OCI-LY1 (cell line): ENCODE measurements around the gene C4BPB.

ENCODE experiments used
- H2AFZ ChIP-seq: fragments of 200-600 bp; sonication (generic), shearing (Covaris generic); 2 replicates; pipeline ENCODE4 v1.6.0; 2014; ENCODE audit warnings: antibody characterized with exemption, mild to moderate bottlenecking, low read length
- H3F3A ChIP-seq: fragments of 200-600 bp; sonication (generic), shearing (Covaris generic); 2 replicates; pipeline ENCODE4 v1.6.0; 2014; ENCODE audit warnings: mild to moderate bottlenecking, antibody characterized with exemption, low read length, moderate library complexity; ENCODE audit not compliant: insufficient read depth
- H3K27ac ChIP-seq: fragments of 200-600 bp; sonication (generic); 2 replicates; pipeline ENCODE4 v1.5.1; 2014; ENCODE audit warnings: low read length, mixed run types, mild to moderate bottlenecking, low read depth; ENCODE audit not compliant: poor library complexity, severe bottlenecking
- H3K27me3 ChIP-seq: fragments of 200-600 bp; sonication (generic); 2 replicates; pipeline ENCODE4 v1.6.0; 2014; ENCODE audit warnings: antibody characterized with exemption, mild to moderate bottlenecking, low read length, moderate library complexity; ENCODE audit not compliant: insufficient read depth
- H3K36me3 ChIP-seq: fragments of 200-600 bp; sonication (generic); 2 replicates; pipeline ENCODE4 v1.6.1; 2014; ENCODE audit warnings: mild to moderate bottlenecking, antibody characterized with exemption, low read length, moderate library complexity, mixed read lengths; ENCODE audit not compliant: insufficient read depth
- H3K4me1 ChIP-seq: fragments of 200-600 bp; sonication (generic); 2 replicates; pipeline ENCODE4 v1.5.1; 2014; ENCODE audit warnings: mild to moderate bottlenecking, low read length, moderate library complexity; ENCODE audit not compliant: insufficient read depth, severe bottlenecking
- H3K4me2 ChIP-seq: fragments of 200-600 bp; sonication (generic), shearing (Covaris generic); 2 replicates; pipeline ENCODE4 v1.6.1; 2014; ENCODE audit warnings: low read length
- H3K4me3 ChIP-seq: fragments of 200-600 bp; sonication (generic); 2 replicates; pipeline ENCODE4 v1.5.1; 2014; ENCODE audit warnings: low read length, low read depth, mild to moderate bottlenecking, mixed read lengths; ENCODE audit not compliant: poor library complexity, severe bottlenecking
- H3K79me2 ChIP-seq: fragments of 200-600 bp; shearing (Covaris generic); 2 replicates; pipeline ENCODE4 v1.6.1; 2016; ENCODE audit warnings: mixed run types, low read length, mixed read lengths; ENCODE audit not compliant: insufficient read depth
- H3K9ac ChIP-seq: fragments of 200-600 bp; sonication (generic), shearing (Covaris generic); 2 replicates; pipeline ENCODE4 v1.6.1; 2014; ENCODE audit warnings: mild to moderate bottlenecking, low read length, mixed read lengths
- H3K9me2 ChIP-seq: fragments of 200-600 bp; sonication (generic), shearing (Covaris generic); 2 replicates; pipeline ENCODE4 v1.6.1; 2014; ENCODE audit warnings: low read depth, mild to moderate bottlenecking, low read length, mixed read lengths
- H3K9me3 ChIP-seq: fragments of 200-600 bp; shearing (Covaris generic); 2 replicates; pipeline ENCODE4 v1.6.1; 2014; ENCODE audit warnings: low read length, mixed read lengths
- H4K20me1 ChIP-seq: fragments of 200-600 bp; sonication (generic), shearing (Covaris generic); 2 replicates; pipeline ENCODE4 v1.6.0; 2016; ENCODE audit warnings: mild to moderate bottlenecking, low read length; ENCODE audit not compliant: insufficient read depth
- CTCF ChIP-seq: fragments of 200-600 bp; sonication (generic), shearing (Covaris generic); IDR thresholded peaks from 2 replicates; pipeline ENCODE4 v1.5.1; 2017; ENCODE audit warnings: mild to moderate bottlenecking, antibody characterized with exemption, low read length, moderate library complexity, mixed read lengths
- EZH2 ChIP-seq: fragments of 200-600 bp; sonication (generic), shearing (Covaris generic); IDR thresholded peaks from 2 replicates; pipeline ENCODE4 v1.8.0; 2017; ENCODE audit warnings: borderline replicate concordance, mixed run types, mild to moderate bottlenecking, antibody characterized with exemption, low read length, moderate library complexity, mixed read lengths

The C4BPB gene

DNA sequence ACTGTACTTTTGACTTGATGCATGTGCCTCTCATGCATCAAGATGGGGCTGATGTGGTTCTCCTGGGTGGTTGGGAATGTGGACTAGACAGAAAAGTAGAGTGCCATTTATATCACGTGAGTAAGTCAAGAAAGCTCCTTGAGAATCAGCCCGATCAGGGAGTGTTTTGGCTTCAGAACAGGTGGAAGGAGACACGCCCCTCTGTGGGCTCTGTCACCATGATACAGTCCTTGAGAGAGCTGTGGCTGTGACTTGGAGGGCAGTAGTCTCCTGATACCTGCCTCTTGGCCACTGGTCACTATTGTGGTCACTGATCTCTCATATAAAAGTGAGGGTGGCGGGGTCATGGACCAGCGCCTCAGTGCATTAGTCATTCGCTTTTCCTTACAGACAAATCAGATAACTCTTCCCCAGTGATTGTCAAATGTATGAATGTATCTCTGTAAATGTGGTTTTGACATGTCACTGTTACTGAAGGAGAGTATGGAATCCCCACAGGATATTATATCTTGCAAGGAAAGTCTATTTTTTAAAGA, 8.9 kb upstream of the C4BPB start:
- H3K27ac ChIP-seq = no peak overlapping the region
- H3K9ac ChIP-seq = no peak overlapping the region
- no peaks in the 10 kb centered on the region for H3K36me3 ChIP-seq
- no peak overlapping the region for H3K4me2 ChIP-seq
- no peaks in the 10 kb centered on the region for H3K4me1 ChIP-seq
- no peaks in the 10 kb centered on the region for H3K9me2 ChIP-seq
- H3K79me2 ChIP-seq = no peaks in the 10 kb centered on the region
- TF ChIP-seq CTCF = no peak
- no peak for TF ChIP-seq EZH2
- no peaks in the 10 kb centered on the region for H3F3A ChIP-seq
- no peak overlapping the region for H3K4me3 ChIP-seq
- H3K9me3 ChIP-seq = no peaks in the 10 kb centered on the region
- H3K27me3 ChIP-seq = no peaks in the 10 kb centered on the region
- no peak overlapping the region for H2AFZ ChIP-seq
- no peaks in the 10 kb centered on the region for H4K20me1 ChIP-seq

DNA sequence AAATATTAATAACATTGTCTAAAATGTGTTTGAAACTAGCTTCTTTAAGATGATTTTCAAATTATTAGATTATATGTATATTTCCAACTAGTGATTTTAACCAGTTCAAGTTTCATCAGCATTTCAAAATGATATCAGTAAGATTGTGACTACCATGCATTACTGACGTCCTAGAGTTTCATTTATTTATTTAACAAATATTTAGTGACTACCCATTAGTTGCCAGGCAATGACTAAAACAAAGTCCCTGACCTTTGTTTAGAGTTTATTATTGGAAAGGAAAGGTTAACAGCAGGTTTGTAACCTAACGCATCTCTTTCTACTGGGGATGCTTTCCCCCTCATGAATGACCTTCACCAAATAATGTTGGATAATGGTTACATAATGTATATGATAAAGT, 7.6 kb upstream of the C4BPB start:
- no peak overlapping the region for H3K4me3 ChIP-seq
- TF ChIP-seq EZH2 (no peak), CTCF (no peak)
- no peaks in the 10 kb centered on the region for H3K9me3 ChIP-seq
- no peaks in the 10 kb centered on the region for H3K79me2 ChIP-seq
- H3K9ac ChIP-seq = no peak overlapping the region
- no peak overlapping the region for H2AFZ ChIP-seq
- no peaks in the 10 kb centered on the region for H3K4me1 ChIP-seq
- no peaks in the 10 kb centered on the region for H4K20me1 ChIP-seq
- H3K9me2 ChIP-seq = no peaks in the 10 kb centered on the region
- no peak overlapping the region for H3K27ac ChIP-seq
- H3K27me3 ChIP-seq = no peaks in the 10 kb centered on the region
- no peak overlapping the region for H3K4me2 ChIP-seq
- H3K36me3 ChIP-seq = no peaks in the 10 kb centered on the region
- no peaks in the 10 kb centered on the region for H3F3A ChIP-seq

GRCh38 chr1:207081806-207082205, 6.9 kb upstream of the C4BPB start:
- H2AFZ ChIP-seq = no peak overlapping the region
- H3K27ac ChIP-seq = no peak overlapping the region
- H3K27me3 ChIP-seq = no peaks in the 10 kb centered on the region
- no peak overlapping the region for H3K9ac ChIP-seq
- H3K4me1 ChIP-seq = no peaks in the 10 kb centered on the region
- H3K36me3 ChIP-seq = no peaks in the 10 kb centered on the region
- no peaks in the 10 kb centered on the region for H3K9me3 ChIP-seq
- no peaks in the 10 kb centered on the region for H4K20me1 ChIP-seq
- H3K79me2 ChIP-seq = no peaks in the 10 kb centered on the region
- H3K9me2 ChIP-seq = no peaks in the 10 kb centered on the region
- TF ChIP-seq EZH2 = no peak
- no peak for TF ChIP-seq CTCF
- H3F3A ChIP-seq = no peaks in the 10 kb centered on the region
- no peak overlapping the region for H3K4me2 ChIP-seq
- H3K4me3 ChIP-seq = no peak overlapping the region
